Activated CD4-positive, alpha-beta T cell treated with anti-CD3 and anti-CD28 coated beads, Interleukin-2, amount 50 U/mL, for 48 hours (primary cell): ENCODE measurements around the gene NOP9.
A peak's percentile ranks its signal among the peaks of the same experiment; 100 is the strongest.

Experiments used
- DNase-seq, 2 experiments: peaks; one replicate each; pipeline ENCODE4 v3.0.0-alpha.2; 2020

Gene NOP9

GRCh38 chr14:24310646-24311604, 11.3 kb downstream of the NOP9 start, which contains the start of gene LTB4R:
TSS of gene LTB4R (plus strand) at chr14:24311502. CDS start at chr14:24315652, 4,150 bp downstream.
- DNase-seq: peak; percentile 67 to 73

- DNase-seq: no peak
These were observed 12.4 kb downstream of the NOP9 start for GRCh38 chr14:24311837-24312615.

- DNase-seq: peak in 1 of 2 experiments; percentile 44
These were observed 13.3 kb downstream of the NOP9 start for GRCh38 chr14:24312736-24313507.

DNA sequence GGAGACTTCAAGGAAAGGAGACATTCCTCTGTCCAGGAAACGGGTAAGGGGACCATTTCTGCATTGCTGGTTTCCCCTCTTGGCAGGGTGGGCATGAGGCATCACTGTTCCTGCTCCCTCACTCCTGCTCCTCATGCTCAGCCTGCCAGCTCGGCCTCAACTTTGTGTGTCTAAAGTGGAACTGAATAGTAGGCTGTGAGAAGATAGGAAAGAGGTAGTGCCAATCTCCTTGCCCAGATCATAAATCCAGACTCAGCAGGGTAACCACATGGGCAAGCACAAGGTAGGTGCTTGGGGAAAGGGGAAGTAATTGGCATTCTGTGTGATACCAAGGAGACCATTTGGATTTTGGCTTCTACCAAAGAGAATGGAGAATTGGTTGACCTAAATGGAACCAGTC, 14.3 kb downstream of the NOP9 start:
- DNase-seq: no peak

GRCh38 chr14:24314377-24315193, 14.9 kb downstream of the NOP9 start:
- DNase-seq: no peak

GRCh38 chr14:24315243-24315806, 15.7 kb downstream of the NOP9 start:
- DNase-seq: no peak

- no peak for DNase-seq
These were observed 16.4 kb downstream of the NOP9 start for GRCh38 chr14:24315807-24316596.

GRCh38 chr14:24316597-24316950, 16.9 kb downstream of the NOP9 start:
- DNase-seq: no peak

GRCh38 chr14:24317141-24317928, 17.7 kb downstream of the NOP9 start:
- DNase-seq: no peak

GRCh38 chr14:24321212-24321975, 21.7 kb downstream of the NOP9 start:
- no peak for DNase-seq

GRCh38 chr14:24322672-24323071, 23.0 kb downstream of the NOP9 start:
- DNase-seq: no peak

DNA sequence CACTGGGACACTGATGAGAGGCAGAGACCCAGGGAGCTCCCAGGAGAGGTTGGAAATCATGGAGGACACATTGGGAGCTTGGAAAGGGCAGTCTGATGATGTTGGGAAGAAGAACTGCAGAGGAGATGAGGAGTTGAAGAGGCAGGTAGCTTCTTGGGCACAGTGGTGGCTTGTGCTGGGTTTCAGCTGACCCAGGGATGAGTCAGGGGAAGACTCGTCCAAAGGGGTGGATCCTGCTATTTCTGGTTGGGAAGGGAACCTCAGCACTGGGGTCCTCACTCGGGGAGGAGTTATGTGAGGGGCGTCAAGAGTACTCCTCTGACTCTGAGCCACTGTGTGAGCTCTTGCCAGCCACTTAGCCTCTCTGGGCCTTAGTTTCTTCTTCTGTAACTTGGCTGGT, 23.7 kb downstream of the NOP9 start:
- no peak for DNase-seq

- DNase-seq: no peak
These were observed 24.4 kb downstream of the NOP9 start for GRCh38 chr14:24324024-24324423.

DNA sequence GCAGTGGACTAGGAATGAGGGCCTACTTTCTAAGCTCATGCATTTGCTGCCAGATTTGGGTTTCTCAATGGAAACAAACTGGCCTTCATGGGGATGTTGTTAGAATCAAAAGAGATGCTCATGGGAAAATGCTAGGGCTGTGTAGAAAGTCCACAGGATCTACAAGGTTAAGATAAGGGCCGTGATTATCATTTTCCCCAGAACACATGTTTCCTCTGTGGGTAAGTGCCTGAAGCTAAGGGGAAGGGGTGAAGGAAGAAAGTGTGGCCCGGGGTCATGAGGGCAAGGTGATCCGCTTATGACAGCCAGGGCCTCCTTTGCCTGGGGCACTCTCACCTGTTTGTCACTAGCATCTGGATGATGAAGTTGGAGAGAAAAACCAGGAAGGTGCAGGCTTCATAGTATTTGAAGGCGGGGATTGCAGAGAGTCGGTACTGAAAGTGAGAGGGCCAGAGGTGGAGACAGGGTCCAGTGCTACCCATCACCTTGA, 25.4 kb downstream of the NOP9 start:
- DNase-seq: no peak

GRCh38 chr14:24325963-24326362, 26.3 kb downstream of the NOP9 start:
- DNase-seq: no peak

GRCh38 chr14:24327303-24327702, 27.7 kb downstream of the NOP9 start:
- DNase-seq: no peak

DNA sequence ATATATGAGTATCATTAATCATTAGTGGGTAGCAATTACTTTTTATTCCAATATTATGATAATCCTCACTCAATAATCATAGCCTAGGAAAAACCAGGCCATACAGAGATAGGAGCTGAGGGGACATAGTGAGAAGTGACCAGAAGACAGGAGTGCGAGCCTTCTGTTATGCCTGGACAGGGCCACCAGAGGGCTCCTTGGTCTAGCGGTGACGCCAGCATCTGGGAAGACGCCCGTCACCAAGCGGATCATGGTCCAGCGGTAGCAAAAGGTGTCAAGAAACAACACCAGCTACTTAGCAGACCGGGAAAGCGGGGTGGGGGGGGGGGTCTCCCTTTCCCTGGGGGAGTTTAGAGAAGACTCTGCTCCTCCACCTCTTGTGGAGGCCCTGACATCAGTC, 28.3 kb downstream of the NOP9 start:
- DNase-seq: peak in 1 of 2 experiments; percentile 38

DNA sequence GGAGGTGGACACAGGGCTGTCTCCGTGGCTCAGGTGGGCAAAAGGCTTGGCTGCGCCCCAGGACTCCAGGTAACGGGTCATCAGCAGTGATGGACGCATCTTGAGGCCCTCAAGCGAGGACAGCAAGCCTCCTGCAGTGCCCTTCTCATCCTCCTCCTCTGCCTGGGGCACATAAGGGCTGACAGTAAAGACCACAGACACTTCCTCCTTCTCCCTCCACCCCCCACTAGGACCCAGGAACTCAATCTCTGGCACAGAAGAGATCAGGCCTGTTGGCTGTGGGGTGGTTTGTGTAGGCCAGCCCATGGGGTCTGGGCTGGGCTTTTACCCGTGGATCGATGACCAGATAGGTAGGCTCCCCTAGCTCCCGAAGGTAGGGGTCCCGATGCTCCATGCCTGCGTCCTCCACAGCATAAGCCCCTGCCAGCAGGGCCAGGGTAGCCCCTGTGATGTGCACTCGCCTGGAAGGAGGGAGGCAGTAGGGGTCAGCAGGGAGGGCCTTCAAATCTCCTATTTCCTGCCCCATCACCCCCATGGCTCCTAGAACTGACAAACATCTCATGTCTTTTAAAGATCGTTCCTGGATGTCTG, 29.5 kb downstream of the NOP9 start:
- DNase-seq: no peak

DNA sequence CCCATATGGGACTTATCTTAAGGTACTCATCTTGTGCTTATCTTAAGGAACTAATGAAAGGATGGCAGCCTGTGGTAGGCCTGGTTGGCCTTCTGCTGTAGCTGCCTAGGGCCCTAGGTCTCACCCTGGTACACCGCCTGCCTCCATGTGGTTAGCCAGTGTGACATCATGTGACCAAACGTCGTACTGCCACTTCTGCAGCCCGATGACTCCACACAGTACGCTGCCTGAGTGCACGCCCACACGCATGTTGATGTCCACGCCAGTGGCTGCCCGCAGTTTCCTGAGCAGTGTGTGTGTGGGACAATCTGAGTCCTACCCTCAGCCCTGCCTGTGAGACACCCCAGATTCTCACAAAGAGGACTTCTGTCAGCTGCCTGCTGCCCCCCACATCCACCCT, 30.1 kb downstream of the NOP9 start:
- peak; percentile 63 to 69 for DNase-seq
